Neuronal stem cell (in vitro differentiated cells): ENCODE results near the gene LIMA1.
A peak's percentile ranks its signal among the peaks of the same experiment; 100 is the strongest.

Experiments used
- DNase-seq: peaks from one replicate; pipeline ENCODE4 v3.0.0-alpha.2; 2013; ENCODE audit warnings: low spot score
- H2AFZ ChIP-seq: one replicate; pipeline ENCODE4 v1.6.1; 2013; ENCODE audit warnings: mild to moderate bottlenecking, low read length, inconsistent platforms
- H2AK5ac ChIP-seq: 2 replicates; pipeline ENCODE4 v1.6.1; 2013; ENCODE audit warnings: low read depth, mild to moderate bottlenecking, inconsistent platforms, low read length, moderate library complexity, mixed read lengths
- H2BK120ac ChIP-seq: 2 replicates; pipeline ENCODE4 v1.6.1; 2013; ENCODE audit warnings: low read depth, mild to moderate bottlenecking, inconsistent platforms, low read length, moderate library complexity, mixed read lengths
- H2BK12ac ChIP-seq: one replicate; pipeline ENCODE4 v1.6.1; 2013; ENCODE audit warnings: low read length, inconsistent platforms
- H2BK15ac ChIP-seq: 2 replicates; pipeline ENCODE4 v1.6.1; 2013; ENCODE audit warnings: mild to moderate bottlenecking, low read length, inconsistent platforms, mixed read lengths
- H2BK5ac ChIP-seq: one replicate; pipeline ENCODE4 v1.6.1; 2013; ENCODE audit warnings: inconsistent platforms, mild to moderate bottlenecking, low read length, moderate library complexity
- H3K14ac ChIP-seq: one replicate; pipeline ENCODE4 v1.6.1; 2013; ENCODE audit warnings: low read length, inconsistent platforms
- H3K18ac ChIP-seq: 2 replicates; pipeline ENCODE4 v1.6.1; 2013; ENCODE audit warnings: low read length, inconsistent platforms
- H3K23ac ChIP-seq: 2 replicates; pipeline ENCODE4 v1.6.1; 2013; ENCODE audit warnings: low read depth, mild to moderate bottlenecking, mixed read lengths, low read length, inconsistent platforms; ENCODE audit not compliant: poor library complexity
- H3K27ac ChIP-seq: replicated peaks from 3 replicates; pipeline ENCODE4 v1.5.1; 2013; ENCODE audit warnings: low read length, inconsistent platforms
- H3K27me3 ChIP-seq, 3 experiments: 2 replicates each; pipeline ENCODE4 v1.6.1; 2013; ENCODE audit warnings: low read length in 3 of 3, mild to moderate bottlenecking in 2 of 3, inconsistent platforms in 1 of 3, low read depth in 1 of 3, mixed read lengths in 1 of 3, moderate library complexity in 1 of 3; ENCODE audit not compliant: control insufficient read depth in 3 of 3, insufficient read depth in 3 of 3
- H3K36me3 ChIP-seq, 2 donors: replicated peaks in 1 of 2; 2 replicates each; pipeline ENCODE4 v1.6.1; 2013; ENCODE audit warnings: low read length in 2 of 2; ENCODE audit not compliant: control insufficient read depth in 2 of 2, insufficient read depth in 2 of 2
- H3K4ac ChIP-seq: 2 replicates; pipeline ENCODE4 v1.6.1; 2013; ENCODE audit warnings: inconsistent platforms, mild to moderate bottlenecking, low read length, moderate library complexity
- H3K4me1 ChIP-seq, 2 donors: 1 replicate in 1 of 2; 2 replicates in 1 of 2; pipeline ENCODE4 v1.6.1; 2013; ENCODE audit warnings: low read length in 2 of 2, low read depth in 1 of 2; ENCODE audit not compliant: control insufficient read depth in 2 of 2, insufficient read depth in 1 of 2
- H3K4me2 ChIP-seq: one replicate; pipeline ENCODE4 v1.6.1; 2013; ENCODE audit warnings: mild to moderate bottlenecking, low read length, inconsistent platforms; ENCODE audit not compliant: insufficient read depth, poor library complexity, severe bottlenecking
- H3K4me3 ChIP-seq, 2 donors: 2 replicates each; pipeline ENCODE4 v1.5.1; 2013; ENCODE audit warnings: low read length in 2 of 2, mild to moderate bottlenecking in 2 of 2, inconsistent platforms in 1 of 2, moderate library complexity in 1 of 2
- H3K79me1 ChIP-seq: one replicate; pipeline ENCODE4 v1.6.1; 2013; ENCODE audit warnings: low read depth, mild to moderate bottlenecking, inconsistent platforms, low read length, moderate library complexity
- H3K9ac ChIP-seq: one replicate; pipeline ENCODE4 v1.6.1; 2013; ENCODE audit warnings: mild to moderate bottlenecking, low read depth, low read length, inconsistent platforms; ENCODE audit not compliant: poor library complexity
- H3K9me3 ChIP-seq, 2 donors: replicated peaks in 1 of 2; 2 replicates each; pipeline versions ENCODE3 to v1.6.1; 2013; ENCODE audit warnings: low read length in 2 of 2, mild to moderate bottlenecking in 2 of 2, inconsistent platforms in 1 of 2, low read depth in 1 of 2, mixed read lengths in 1 of 2, moderate library complexity in 1 of 2; ENCODE audit not compliant: control insufficient read depth in 2 of 2, insufficient read depth in 1 of 2
- H4K8ac ChIP-seq: one replicate; pipeline ENCODE4 v1.6.1; 2013; ENCODE audit warnings: low read depth, mild to moderate bottlenecking, inconsistent platforms, low read length, moderate library complexity
- H4K91ac ChIP-seq: one replicate; pipeline ENCODE4 v1.6.1; 2013; ENCODE audit warnings: low read length, low read depth, mild to moderate bottlenecking, inconsistent platforms; ENCODE audit not compliant: poor library complexity
- WGBS, 2 donors: extraction: QIAGEN DNeasy Blood & Tissue Kit; methylation state at CpG; one replicate each; pipeline ENCODE4 v1.1.7; 2013; ENCODE audit warnings: missing lambda C conversion rate in 2 of 2, mixed read lengths in 1 of 2; ENCODE audit not compliant: insufficient read length in 2 of 2, insufficient replicate concordance in 1 of 2; ENCODE audit errors: extremely low coverage in 2 of 2; 5-methylcytosine and 5-hydroxymethylcytosine counted together

Gene LIMA1

DNA sequence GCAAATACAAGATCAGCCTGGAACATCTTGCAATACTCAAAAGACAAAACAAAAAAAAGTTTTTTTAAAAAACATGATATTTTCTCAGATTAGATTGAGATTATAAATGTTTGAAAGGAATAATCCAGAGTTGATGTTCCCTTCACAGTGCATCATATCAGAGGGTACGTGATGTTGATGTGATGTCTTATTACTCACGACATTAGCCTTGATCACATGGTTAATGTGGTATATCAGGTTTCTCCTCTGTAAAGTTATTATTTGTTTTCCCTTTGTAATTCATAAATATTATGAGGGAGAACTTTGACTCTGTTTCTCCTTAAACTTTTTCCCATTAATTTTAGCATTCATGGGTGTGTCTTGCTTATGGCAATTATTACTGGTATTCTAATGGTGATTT lies 26.6 kb downstream of the LIMA1 start:
- Histone ChIP-seq H2BK15ac (no peak overlapping the region), H2BK12ac (no peak overlapping the region), H3K9ac (no peak overlapping the region), H3K36me3 (no peaks in the 10 kb centered on the region), H3K4me2 (no peak overlapping the region), H3K4ac (no peak overlapping the region), H4K8ac (no peak overlapping the region), H3K18ac (no peak overlapping the region), H3K4me1 (no peaks in the 10 kb centered on the region), H3K4me3 (no peak overlapping the region), H3K27ac (no peak overlapping the region), H4K91ac (no peak overlapping the region), H2AFZ (no peak overlapping the region), H2BK5ac (no peak overlapping the region), H2AK5ac (no peak overlapping the region), H3K14ac (no peak overlapping the region), H3K79me1 (no peaks in the 10 kb centered on the region), H3K9me3 (no peaks in the 10 kb centered on the region), H3K23ac (no peak overlapping the region), H3K27me3 (no peaks in the 10 kb centered on the region), H2BK120ac (no peak overlapping the region)
- WGBS, 2 donors = no CpG with 5 or more reads among the region's 2 CpGs
- DNase-seq = no peak

DNA sequence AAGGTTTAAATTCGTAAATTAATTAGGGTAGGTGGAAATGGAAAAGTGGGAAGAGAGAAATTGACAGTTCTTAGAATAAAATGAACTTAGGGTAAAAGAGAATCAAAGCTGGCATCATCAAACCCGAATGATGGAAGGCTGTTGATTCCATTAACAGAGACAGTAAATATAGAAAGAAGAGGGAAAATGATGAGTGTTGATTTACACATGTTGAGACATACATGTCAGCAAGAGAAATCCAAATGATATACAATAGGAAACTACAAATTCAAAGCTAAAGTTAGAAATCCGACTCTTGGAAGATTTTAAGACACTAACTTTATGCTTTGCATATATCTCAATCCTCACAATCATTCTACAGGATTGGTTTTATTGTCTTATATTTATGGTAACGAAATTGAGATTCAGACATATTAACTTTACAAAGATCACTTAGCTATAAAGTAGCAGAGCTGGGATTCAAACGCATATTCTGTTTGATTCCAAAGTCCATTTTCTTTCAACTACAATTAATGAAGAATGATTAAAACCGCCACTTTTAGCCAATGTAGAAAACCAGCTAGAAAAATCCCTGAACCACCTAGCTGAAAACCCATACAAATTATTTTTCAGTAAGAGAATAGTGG lies 30.2 kb downstream of the LIMA1 start:
- H3K27ac ChIP-seq = no peak overlapping the region
- no peak overlapping the region for H4K8ac ChIP-seq
- H3K14ac ChIP-seq = no peak overlapping the region
- no peak overlapping the region for H3K4me2 ChIP-seq
- DNase-seq = no peak
- H2BK120ac ChIP-seq = no peak overlapping the region
- H3K4me1 ChIP-seq = no peaks in the 10 kb centered on the region
- H3K18ac ChIP-seq = no peak overlapping the region
- no peak overlapping the region for H4K91ac ChIP-seq
- H3K79me1 ChIP-seq = no peaks in the 10 kb centered on the region
- H2AK5ac ChIP-seq = no peak overlapping the region
- WGBS, 2 donors = 100% methylated on average over 1 of the region's 6 CpGs
- no peak overlapping the region for H2AFZ ChIP-seq
- no peak overlapping the region for H2BK5ac ChIP-seq
- no peak overlapping the region for H2BK12ac ChIP-seq
- no peaks in the 10 kb centered on the region for H3K36me3 ChIP-seq
- no peak overlapping the region for H3K23ac ChIP-seq
- no peaks in the 10 kb centered on the region for H3K27me3 ChIP-seq
- no peak overlapping the region for H3K4ac ChIP-seq
- H3K9ac ChIP-seq = no peak overlapping the region
- no peak overlapping the region for H2BK15ac ChIP-seq
- no peaks in the 10 kb centered on the region for H3K9me3 ChIP-seq
- H3K4me3 ChIP-seq = no peak overlapping the region

GRCh38 chr12:50251619-50252252 lies 31.6 kb downstream of the LIMA1 start:
- H3K36me3 ChIP-seq = no peaks in the 10 kb centered on the region
- H4K8ac ChIP-seq = no peak overlapping the region
- H2BK120ac ChIP-seq = no peak overlapping the region
- no peak overlapping the region for H4K91ac ChIP-seq
- no peak overlapping the region for H3K4ac ChIP-seq
- WGBS, 2 donors = no CpG with 5 or more reads among the region's 6 CpGs
- no peak overlapping the region for H2BK12ac ChIP-seq
- H2BK5ac ChIP-seq = no peak overlapping the region
- H2AFZ ChIP-seq = no peak overlapping the region
- no peaks in the 10 kb centered on the region for H3K9me3 ChIP-seq
- H3K4me1 ChIP-seq = no peaks in the 10 kb centered on the region
- DNase-seq = no peak
- no peak overlapping the region for H3K14ac ChIP-seq
- no peak overlapping the region for H3K4me2 ChIP-seq
- H2BK15ac ChIP-seq = no peak overlapping the region
- H2AK5ac ChIP-seq = no peak overlapping the region
- H3K27ac ChIP-seq = no peak overlapping the region
- H3K79me1 ChIP-seq = no peaks in the 10 kb centered on the region
- H3K23ac ChIP-seq = no peak overlapping the region
- no peak overlapping the region for H3K4me3 ChIP-seq
- no peaks in the 10 kb centered on the region for H3K27me3 ChIP-seq
- H3K9ac ChIP-seq = no peak overlapping the region
- no peak overlapping the region for H3K18ac ChIP-seq

GRCh38 chr12:50249464-50250182 lies 33.7 kb downstream of the LIMA1 start:
- Histone ChIP-seq H3K9ac (no peak overlapping the region), H2BK5ac (no peak overlapping the region), H3K27me3 (no peaks in the 10 kb centered on the region), H2AFZ (no peak overlapping the region), H2BK120ac (no peak overlapping the region), H3K4me2 (no peak overlapping the region), H4K91ac (no peak overlapping the region), H3K4me3 (no peak overlapping the region), H2AK5ac (no peak overlapping the region), H4K8ac (peak overlapping the region; percentile 43), H2BK12ac (no peak overlapping the region), H3K4me1 (no peaks in the 10 kb centered on the region), H3K14ac (no peak overlapping the region), H3K36me3 (no peaks in the 10 kb centered on the region), H3K27ac (no peak overlapping the region), H2BK15ac (no peak overlapping the region), H3K9me3 (no peaks in the 10 kb centered on the region), H3K23ac (no peak overlapping the region), H3K79me1 (no peaks in the 10 kb centered on the region), H3K18ac (no peak overlapping the region), H3K4ac (no peak overlapping the region)
- no peak for DNase-seq
- no CpG with 5 or more reads among the region's 5 CpGs for WGBS, 2 donors
